Measurements from ENCODE around the gene OTOP3.

DNA sequence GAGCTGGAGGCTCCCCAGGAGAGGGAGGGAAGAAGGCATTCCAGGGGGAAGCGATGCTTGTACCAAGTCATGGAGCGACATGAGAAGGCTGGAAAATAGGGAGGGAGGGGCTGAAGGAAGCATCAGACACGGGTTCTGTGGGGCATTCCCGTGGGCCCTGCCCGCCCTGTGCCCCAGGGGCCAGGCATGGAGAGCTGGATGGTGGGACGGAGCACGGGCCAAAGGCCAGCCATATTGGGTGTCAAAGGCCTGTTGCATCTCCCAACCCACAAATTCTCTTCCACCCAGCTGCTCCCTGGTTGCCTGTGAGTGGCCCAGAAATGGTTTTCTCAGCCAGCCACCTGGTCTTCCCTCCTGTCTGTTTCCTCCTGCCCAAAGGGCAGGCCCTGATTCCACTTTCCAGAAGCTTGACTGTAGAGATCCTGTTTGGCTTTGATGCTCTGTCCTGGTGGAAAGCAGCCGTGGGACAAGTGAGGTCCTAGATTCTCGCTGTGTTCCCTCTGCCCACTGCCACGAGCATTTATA is 54.9 kb downstream of the OTOP3 start:
- TF ChIP-seq, protein P1, sequence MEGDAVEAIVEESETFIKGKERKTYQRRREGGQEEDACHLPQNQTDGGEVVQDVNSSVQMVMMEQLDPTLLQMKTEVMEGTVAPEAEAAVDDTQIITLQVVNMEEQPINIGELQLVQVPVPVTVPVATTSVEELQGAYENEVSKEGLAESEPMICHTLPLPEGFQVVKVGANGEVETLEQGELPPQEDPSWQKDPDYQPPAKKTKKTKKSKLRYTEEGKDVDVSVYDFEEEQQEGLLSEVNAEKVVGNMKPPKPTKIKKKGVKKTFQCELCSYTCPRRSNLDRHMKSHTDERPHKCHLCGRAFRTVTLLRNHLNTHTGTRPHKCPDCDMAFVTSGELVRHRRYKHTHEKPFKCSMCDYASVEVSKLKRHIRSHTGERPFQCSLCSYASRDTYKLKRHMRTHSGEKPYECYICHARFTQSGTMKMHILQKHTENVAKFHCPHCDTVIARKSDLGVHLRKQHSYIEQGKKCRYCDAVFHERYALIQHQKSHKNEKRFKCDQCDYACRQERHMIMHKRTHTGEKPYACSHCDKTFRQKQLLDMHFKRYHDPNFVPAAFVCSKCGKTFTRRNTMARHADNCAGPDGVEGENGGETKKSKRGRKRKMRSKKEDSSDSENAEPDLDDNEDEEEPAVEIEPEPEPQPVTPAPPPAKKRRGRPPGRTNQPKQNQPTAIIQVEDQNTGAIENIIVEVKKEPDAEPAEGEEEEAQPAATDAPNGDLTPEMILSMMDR (IDR thresholded peaks at IDR 0.05) = no peak
- TF ChIP-seq POLR2A (IDR thresholded peaks at IDR 0.05) = no peak
- TF ChIP-seq POLR2AphosphoS5 (IDR thresholded peaks at IDR 0.05) = no peak
